Stimulated activated CD4-positive, alpha-beta T cell treated with anti-CD3 and anti-CD28 coated beads, TNF-alpha, amount 100 ng/mL, for 24 hours (primary cell): ENCODE results near the gene PRKG1.
"Not testable (repeated sequence)": the region's sequence is repeated elsewhere in the genome, so short reads cannot be mapped to it uniquely, and the experiment has no call there.

Source experiments
- DNase-seq, 3 experiments: peaks; one replicate each; pipeline ENCODE4 v3.0.0-alpha.2; 2020; ENCODE audit warnings: low read depth in 3 of 3

Gene PRKG1

GRCh38 chr10:51170518-51171245 lies 96.4 kb downstream of the PRKG1 start:
- DNase-seq: no peak

- DNase-seq: no peak
Observed at GRCh38 chr10:51171946-51172345, 97.7 kb downstream of the PRKG1 start.

- DNase-seq: no peak
Observed at GRCh38 chr10:51176976-51177695, 102.8 kb downstream of the PRKG1 start.

- DNase-seq: no peak
Observed at GRCh38 chr10:51178634-51179033, 104.3 kb downstream of the PRKG1 start.

GRCh38 chr10:51180141-51180540 lies 105.9 kb downstream of the PRKG1 start:
- DNase-seq: no peak

GRCh38 chr10:51183783-51184182 lies 109.5 kb downstream of the PRKG1 start:
- DNase-seq: no peak

GRCh38 chr10:51186361-51186760 lies 112.1 kb downstream of the PRKG1 start:
- DNase-seq: no peak

GRCh38 chr10:51188008-51188407 lies 113.7 kb downstream of the PRKG1 start:
- DNase-seq: no peak

GRCh38 chr10:51188866-51189265 lies 114.6 kb downstream of the PRKG1 start:
- no peak for DNase-seq

- no peak for DNase-seq
Observed at GRCh38 chr10:51196508-51197175, 122.4 kb downstream of the PRKG1 start.

GRCh38 chr10:51198170-51198569 lies 123.9 kb downstream of the PRKG1 start:
- DNase-seq: no peak

GRCh38 chr10:51201947-51202346 lies 127.7 kb downstream of the PRKG1 start:
- no peak for DNase-seq

GRCh38 chr10:51203359-51203758 lies 129.1 kb downstream of the PRKG1 start:
- no peak for DNase-seq

- no peak for DNase-seq
Observed at GRCh38 chr10:51204066-51204465, 129.8 kb downstream of the PRKG1 start.

- no peak for DNase-seq
Observed at GRCh38 chr10:51204701-51205100, 130.4 kb downstream of the PRKG1 start.

GRCh38 chr10:51206500-51206899 lies 132.2 kb downstream of the PRKG1 start:
- DNase-seq: no peak

GRCh38 chr10:51212937-51213336 lies 138.7 kb downstream of the PRKG1 start:
- not testable (repeated sequence) for DNase-seq

- no peak for DNase-seq
Observed at GRCh38 chr10:51214207-51215196, 140.2 kb downstream of the PRKG1 start.

GRCh38 chr10:51215951-51216834 lies 141.9 kb downstream of the PRKG1 start:
- DNase-seq: no peak

- DNase-seq: no peak
Observed at GRCh38 chr10:51217505-51217904, 143.2 kb downstream of the PRKG1 start.
